Stimulated activated CD8-positive, alpha-beta memory T cell treated with anti-CD3 and anti-CD28 coated beads, Interleukin-7, amount 100 ng/mL, for 24 hours (primary cell): ENCODE measurements around the gene GABBR1.

Source experiments
- DNase-seq: peaks from one replicate; pipeline ENCODE4 v3.0.0-alpha.2; 2020; ENCODE audit warnings: low read depth

Gene GABBR1

DNA sequence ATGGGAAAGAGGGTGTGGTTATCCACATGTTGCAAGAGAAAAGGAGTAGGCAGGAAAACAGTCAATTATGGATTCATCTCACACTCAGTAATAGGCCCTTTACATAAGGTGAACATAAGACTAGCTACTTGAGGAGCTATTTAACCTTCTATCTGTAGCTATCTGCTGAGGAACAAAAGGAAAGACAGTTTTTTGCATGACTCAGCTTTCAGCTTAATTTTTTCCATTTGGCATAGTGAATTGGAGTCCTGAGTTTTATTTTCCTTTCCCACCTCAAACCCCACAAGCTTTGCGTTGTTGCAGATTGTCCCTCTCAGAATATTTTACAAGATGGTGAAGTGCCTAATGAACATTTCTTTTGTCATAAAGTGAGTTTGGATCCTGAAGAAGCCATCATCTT, 105.9 kb downstream of the GABBR1 start:
- no peak for DNase-seq

DNA sequence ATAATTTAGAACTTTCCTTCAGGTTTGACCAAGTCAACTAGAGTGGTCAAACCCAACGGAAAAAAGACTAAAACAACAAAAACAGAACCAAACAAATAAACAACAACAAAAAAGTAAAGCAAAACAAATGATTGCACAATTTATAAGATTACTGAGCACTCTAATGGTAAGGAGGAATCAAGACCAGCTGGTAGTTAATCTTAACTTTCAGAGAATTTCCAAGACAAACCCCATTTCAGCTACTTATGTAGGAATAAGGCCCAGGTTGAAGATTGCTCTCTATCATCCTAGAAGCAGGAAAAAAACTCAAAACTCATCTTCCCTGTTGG, 107.7 kb downstream of the GABBR1 start:
- DNase-seq: no peak

DNA sequence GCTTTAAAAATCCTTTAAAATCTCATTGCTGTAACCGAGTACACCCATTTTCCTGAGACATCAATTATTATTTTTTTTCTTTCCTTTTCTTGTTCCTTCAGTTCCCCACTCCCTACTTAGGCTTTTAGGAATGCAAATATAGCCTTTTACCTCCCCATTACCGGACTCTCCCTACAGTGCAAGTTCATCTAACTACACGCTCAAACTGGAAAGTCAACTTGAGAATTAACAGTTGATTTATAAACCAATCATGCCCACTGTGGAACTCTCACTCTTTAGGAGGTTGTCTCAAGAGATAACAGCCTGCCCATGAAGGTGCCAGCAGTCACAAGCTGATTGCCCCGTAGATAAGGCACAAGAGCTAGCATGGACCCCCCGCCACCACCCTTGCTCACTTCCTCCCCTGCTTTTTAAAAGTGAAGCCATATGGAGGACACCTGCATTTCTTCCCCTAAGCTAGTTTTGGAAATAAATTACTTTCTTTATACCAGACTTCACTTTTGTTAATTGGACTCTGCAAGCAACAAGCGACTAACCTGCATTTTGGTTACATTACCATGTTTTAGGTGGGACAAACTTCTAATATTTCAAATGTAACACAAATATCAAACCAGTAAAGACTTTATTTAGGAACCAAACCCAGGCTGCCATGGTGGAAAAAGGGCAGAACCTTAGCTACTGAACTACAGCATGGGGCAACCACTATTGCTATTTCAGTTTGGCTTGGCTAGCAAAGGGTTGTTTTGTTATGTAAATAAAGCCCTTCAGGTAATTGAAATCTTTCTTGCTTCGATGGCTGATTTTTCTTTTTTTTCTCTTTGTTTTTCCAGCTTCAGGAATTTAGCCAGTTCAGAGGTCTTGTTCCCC, 108.3 kb downstream of the GABBR1 start:
- DNase-seq: no peak

DNA sequence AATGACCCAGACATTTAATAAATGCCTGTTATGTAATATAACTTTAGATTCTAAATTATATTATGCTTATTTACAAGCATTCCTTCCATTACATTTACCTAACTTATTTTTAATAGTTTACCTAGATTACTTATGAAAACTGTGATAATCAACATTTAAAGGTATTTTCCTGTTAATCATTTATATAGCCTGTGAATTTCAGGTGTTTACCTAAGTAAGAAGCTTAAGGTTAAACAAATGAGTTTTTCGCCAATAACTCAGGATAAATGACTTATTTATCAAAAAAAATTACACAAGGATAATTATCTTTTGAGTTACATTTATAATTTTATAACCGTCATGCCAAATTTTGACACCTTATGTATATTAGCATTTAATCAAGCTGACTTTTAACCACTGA, 108.9 kb downstream of the GABBR1 start:
- no peak for DNase-seq

DNA sequence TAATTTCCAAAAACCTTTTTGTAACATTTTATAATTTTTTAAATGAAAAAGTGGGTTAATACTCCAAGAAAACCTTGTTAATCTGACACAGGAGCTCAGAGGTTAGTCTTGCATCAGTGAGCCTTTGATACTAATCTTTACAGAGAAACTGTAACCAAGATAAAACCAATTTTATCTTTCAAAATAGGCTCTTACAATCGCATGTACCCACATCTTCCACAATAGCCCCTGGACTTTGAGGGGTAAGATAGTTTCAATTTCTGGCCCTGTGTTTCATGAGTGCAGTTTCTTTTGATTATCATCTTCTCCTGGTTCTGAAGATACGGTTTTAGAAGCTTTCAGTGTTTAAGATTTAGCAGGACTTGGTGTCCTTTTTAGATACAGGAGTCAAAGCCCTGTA, 110.8 kb downstream of the GABBR1 start:
- DNase-seq: no peak

DNA sequence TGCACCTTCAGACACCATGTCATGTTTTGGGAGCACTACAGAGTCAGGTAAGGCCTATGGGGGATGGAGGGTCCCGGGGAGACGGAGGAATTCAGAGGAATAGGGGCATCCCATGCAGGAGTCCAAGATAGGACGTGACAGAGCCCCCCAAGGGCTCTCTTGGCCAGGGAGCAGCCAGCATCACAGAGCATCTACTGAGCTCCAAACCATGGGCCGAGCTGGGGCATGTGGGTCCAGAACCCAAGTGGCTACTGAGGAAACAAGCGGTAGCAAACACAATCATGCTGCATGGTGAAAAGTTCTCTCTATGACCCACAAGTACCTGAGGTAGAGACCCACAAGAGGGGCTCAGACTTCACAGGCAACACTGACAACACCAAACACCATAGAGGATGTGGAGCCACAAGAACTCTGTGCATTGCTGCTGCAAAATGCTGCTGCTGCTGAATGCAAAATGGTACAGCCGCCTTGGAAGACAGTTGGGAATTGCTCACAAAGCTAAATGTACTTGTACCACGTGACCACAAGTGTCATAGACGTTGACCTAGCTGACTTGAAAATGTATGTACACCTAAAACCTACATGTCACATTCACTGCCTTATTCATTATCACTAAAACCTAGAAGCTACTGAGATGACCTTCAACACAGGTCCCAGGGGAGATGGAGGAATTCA, 111.8 kb downstream of the GABBR1 start:
- DNase-seq: no peak

DNA sequence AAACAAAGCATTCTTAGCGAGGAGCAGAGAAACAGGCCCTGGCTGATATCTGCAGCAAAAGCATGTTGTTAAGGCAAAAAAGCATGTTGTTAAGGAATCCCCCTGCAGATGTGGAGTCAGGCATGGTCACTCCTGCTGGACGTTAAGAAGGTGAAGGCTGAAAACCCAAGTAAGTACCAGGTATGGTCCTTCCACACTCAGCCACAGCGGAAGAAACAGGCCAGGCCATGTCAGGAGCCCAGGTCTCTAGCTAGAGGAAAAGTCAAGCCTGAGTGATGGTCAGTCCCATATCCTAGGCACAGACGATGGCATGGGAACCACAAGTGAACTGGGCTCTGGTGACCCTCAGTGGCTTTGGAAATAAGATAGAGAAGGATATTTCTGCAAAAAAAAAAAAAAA, 112.8 kb downstream of the GABBR1 start:
- DNase-seq: no peak

DNA sequence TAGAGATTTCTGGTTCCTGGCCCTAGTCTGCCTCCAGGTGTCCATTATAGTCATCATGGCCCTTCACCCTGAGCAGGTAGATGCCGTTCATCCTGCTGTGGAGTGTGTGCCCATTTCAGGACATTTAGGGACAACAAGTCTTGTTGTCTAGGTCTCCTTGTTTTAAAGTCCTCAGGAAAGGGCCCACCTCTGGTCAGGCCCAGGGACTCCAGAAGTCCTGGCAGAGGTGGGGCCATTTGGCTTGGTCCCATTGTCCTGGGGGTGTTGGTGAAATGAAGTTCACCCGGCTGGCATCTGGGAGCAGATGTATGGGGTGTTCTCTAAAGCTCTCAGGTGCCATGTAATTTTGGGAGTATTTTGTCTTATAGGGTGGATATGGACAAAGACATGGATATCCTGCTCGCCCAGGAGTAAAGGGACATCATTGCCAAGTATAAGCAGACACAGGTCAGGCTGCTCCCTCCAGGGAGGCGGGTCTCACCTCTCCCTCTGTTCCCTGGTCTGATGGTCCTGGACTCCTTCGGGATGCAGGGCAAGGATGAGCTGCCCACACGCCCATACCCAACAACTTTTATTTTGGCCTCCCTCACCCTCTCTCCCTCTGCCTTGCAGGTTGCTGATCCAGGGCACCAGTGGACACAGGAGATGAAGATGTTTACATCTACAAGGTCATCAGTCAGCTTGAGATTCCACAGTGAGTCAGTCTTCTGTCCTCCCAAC, 113.5 kb downstream of the GABBR1 start:
- no peak for DNase-seq

DNA sequence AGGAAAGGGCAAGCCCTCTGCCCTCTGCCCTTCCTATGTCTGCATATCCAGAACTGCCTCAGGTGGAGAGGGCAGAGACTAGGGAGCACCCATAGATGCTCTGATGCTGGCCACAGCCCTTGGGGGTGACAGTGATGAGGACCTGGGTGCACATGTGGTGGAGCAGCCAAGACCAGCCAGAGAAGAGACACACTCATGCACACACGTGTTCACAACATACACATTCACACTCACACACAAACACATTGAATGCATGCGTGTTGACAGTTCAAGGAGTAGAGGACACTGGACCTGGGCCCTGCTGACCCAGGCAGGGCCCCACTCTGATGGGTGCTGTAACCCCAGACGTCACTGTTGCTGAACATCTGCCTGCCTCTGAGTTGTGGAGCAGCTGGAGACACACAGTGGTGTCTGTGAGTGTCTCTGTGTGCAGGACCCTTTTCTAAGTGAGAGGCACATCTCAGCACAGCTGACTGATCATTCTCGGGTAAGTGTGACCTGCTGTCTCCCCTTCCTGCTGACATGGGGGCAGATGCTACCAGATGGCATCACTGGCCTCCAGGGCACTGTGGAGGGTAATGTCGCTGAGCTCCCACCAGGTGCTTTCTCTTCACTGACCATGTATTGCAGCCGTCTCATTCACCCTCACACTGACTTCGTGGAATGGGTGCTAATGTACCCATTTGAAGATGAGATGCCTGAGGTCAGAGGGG, 115.1 kb downstream of the GABBR1 start:
- DNase-seq: no peak

DNA sequence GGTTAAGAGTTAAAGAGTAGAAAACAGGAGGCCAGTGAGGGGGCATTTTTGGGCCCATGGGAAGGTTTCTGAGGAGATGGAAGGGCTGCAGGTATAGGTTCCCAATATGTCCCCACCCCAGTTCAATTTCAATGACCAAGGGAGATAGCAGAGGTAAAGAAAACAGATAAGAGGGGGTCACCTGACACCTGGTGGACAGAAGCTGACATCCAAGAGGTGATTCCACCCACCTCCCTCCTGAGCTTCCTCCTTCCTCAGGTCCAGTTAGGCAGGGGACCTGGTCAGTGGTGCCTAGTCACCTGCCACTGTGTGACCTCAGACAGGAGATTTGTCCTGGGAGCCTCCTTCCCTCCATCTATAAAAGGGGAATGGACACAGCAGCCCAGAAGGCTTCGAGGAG, 115.7 kb downstream of the GABBR1 start:
- DNase-seq: no peak

DNA sequence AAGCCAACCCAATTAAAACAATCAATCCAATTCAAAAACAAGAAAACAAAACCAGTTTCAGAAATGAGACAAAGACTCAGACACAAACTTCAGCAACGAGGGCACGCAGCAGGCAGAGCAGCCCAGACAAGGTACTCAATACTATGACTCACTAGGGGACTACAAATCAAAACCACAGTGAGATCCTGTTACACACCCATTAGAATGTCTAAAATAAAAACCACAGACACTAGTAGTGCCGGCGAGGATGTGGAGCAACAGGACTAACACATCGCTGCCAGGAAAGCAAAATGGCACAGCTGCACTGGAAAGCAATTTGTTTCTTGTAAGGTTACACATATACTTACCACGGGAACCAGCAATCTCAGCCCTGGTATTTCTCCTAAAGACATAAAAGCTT, 116.9 kb downstream of the GABBR1 start:
- no peak for DNase-seq

DNA sequence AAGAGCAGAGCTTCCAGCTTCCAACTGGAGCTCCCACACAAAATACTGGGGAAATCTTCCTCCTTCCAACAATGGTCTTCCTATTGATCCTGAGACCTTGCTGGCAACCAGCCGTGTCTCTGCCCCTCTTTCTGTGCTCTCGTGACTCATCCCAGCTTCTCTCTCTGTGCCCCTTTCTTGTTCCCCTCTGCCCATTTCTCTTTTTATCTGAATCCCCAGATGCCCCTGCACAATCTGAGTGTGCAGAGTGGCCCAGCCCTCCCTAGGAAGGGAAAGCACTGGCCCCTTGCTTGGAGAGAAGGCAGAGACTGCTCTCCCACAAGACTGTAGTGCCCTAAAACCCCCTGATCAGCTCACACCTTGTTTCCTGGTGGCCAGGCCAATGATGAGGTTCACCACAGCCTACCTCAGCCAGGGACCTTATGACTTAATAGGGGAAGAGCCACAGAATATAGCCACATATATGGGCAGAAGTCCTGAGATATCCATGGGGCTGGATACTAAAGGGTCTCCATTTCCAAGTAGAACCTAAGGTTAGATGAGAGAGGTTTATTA, 122.2 kb downstream of the GABBR1 start:
- DNase-seq: no peak

DNA sequence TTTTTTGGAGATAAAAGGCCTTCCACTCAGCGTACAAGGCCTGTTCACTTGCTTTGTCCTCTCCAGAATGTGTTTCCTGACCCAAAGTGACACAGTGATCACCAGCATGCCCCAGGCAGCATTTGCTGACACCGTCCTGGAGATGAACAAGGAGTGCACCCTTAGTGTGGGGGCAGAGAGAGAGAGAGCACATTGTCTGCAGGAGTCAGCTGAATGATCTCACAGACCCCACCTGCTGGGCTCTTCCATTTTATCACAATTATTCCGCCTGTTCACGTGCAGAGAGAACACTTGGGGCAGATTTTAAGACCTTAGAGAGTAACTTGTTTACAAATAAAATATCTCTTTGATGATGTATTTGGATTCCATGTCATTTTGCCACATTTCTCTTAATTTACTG, 122.8 kb downstream of the GABBR1 start:
- no peak for DNase-seq
